ENCODE results near the gene KLHL29.

DNA sequence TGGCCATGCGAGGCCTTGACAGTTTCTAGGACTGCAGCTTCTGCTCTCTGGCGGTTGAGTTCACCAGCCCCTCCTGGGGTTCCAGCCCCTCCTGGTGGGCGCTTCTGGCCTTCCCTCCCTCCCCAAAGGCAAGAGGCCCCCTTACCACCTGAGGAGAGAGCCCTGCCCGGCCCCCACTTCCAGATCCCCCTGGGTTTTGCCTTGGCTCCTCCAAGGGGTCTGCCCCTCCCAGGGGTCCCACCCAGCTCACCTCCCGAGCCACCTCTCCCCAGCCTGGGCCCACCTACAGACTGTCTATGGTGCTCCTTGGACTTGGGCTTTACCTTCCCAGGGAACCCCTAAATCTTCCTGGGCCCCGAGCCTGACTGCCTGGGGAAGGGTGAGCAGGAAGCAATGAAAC is 277.5 kb downstream of the KLHL29 start:
- TF ChIP-seq, protein P1, sequence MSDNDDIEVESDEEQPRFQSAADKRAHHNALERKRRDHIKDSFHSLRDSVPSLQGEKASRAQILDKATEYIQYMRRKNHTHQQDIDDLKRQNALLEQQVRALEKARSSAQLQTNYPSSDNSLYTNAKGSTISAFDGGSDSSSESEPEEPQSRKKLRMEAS (IDR thresholded peaks at IDR 0.05), result no peak
- TF ChIP-seq TAF1 (conservative IDR thresholded peaks at IDR 0.05) (no peak), EGR1 (IDR thresholded peaks at IDR 0.05; ENCODE audit: low read depth in 2 of 2) (no peak)
- TF ChIP-seq, protein P2, sequence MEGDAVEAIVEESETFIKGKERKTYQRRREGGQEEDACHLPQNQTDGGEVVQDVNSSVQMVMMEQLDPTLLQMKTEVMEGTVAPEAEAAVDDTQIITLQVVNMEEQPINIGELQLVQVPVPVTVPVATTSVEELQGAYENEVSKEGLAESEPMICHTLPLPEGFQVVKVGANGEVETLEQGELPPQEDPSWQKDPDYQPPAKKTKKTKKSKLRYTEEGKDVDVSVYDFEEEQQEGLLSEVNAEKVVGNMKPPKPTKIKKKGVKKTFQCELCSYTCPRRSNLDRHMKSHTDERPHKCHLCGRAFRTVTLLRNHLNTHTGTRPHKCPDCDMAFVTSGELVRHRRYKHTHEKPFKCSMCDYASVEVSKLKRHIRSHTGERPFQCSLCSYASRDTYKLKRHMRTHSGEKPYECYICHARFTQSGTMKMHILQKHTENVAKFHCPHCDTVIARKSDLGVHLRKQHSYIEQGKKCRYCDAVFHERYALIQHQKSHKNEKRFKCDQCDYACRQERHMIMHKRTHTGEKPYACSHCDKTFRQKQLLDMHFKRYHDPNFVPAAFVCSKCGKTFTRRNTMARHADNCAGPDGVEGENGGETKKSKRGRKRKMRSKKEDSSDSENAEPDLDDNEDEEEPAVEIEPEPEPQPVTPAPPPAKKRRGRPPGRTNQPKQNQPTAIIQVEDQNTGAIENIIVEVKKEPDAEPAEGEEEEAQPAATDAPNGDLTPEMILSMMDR (IDR thresholded peaks at IDR 0.05; ENCODE audit: low read depth, low read length, missing input control), result no peak

All from liver (tissue), 3 donors.